ENCODE results near the gene WNT3. TPM values are rescaled to one million over a fixed set of nuclear protein-coding genes. Genes with fewer than 3 reads are reported as not detected.
A peak's percentile ranks its signal among the peaks of the same experiment; 100 is the strongest.

The WNT3 gene
- total and polyA plus RNA-seq, 2 of the 8 experiments (the other 6 are each of a cell fraction or from before 2014, with no cell fraction given): 0.56 to 2.0 TPM

- TF ChIP-seq ATF2 (IDR thresholded peaks at IDR 0.05; ENCODE audit: low read length) (no peak), RNF2 (IDR thresholded peaks at IDR 0.05; ENCODE audit: borderline replicate concordance, low read depth, low read length, missing control alignments, poor library complexity, severe bottlenecking) (no peak), KDM4A (IDR thresholded peaks at IDR 0.05; ENCODE audit: low read depth, low read length, severe bottlenecking) (peak; percentile 69), BCL11A (IDR thresholded peaks at IDR 0.05; ENCODE audit: low read depth in 2 of 2, low read length in 2 of 2) (no peak), NRF1 (IDR thresholded peaks at IDR 0.05; ENCODE audit: low read depth, low read length) (no peak), SIX5 (IDR thresholded peaks at IDR 0.05; ENCODE audit: low read depth, low read length) (no peak), FOSL1 (IDR thresholded peaks at IDR 0.05; ENCODE audit: insufficient read depth, low read depth, low read length) (no peak), EP300 (IDR thresholded peaks at IDR 0.05; ENCODE audit: borderline replicate concordance in 1 of 2, low read depth in 2 of 2, low read length in 2 of 2) (0 out of 3 replicates have a peak, but pooled peaks of 1 of the 2 experiments have one; percentile 26), CTCF (IDR thresholded peaks at IDR 0.05; ENCODE audit: control extremely low read depth in 1 of 3, insufficient read depth in 1 of 3, low read depth in 1 of 3, low read length in 3 of 3) (peak; percentile 85 to 96 (median 90)), EZH2 (IDR thresholded peaks at IDR 0.05; ENCODE audit: low read depth, low read length, severe bottlenecking) (no peak), SP2 (IDR thresholded peaks at IDR 0.05; ENCODE audit: low read length) (no peak), RBBP5 (IDR thresholded peaks at IDR 0.05; ENCODE audit: borderline replicate concordance, low read depth, low read length) (no peak), TBP (IDR thresholded peaks at IDR 0.05; ENCODE audit: low read depth, low read length) (0 out of 2 replicates have a peak, but pooled peaks have one; percentile 16), GABPA (IDR thresholded peaks at IDR 0.05; ENCODE audit: borderline replicate concordance, insufficient read depth, low read length) (peak; percentile 75; the same call in 1 of the 2 replicates), TCF12 (IDR thresholded peaks at IDR 0.05; ENCODE audit: low read depth, low read length) (no peak)
These were observed 23.3 kb upstream of the WNT3 start (continued) for GRCh38 chr17:46841561-46842379.

Measured in H1 (cell line).